GM21381 (cell line): ENCODE data around the gene LEMD3.

Experiments
- ATAC-seq: cut with Tn5 transposase; IDR thresholded peaks from one replicate; pipeline ENCODE4 v1.9.1; 2021; ENCODE audit warnings: mild to moderate bottlenecking, moderate library complexity; ENCODE audit not compliant: unreplicated experiment

Gene LEMD3

DNA sequence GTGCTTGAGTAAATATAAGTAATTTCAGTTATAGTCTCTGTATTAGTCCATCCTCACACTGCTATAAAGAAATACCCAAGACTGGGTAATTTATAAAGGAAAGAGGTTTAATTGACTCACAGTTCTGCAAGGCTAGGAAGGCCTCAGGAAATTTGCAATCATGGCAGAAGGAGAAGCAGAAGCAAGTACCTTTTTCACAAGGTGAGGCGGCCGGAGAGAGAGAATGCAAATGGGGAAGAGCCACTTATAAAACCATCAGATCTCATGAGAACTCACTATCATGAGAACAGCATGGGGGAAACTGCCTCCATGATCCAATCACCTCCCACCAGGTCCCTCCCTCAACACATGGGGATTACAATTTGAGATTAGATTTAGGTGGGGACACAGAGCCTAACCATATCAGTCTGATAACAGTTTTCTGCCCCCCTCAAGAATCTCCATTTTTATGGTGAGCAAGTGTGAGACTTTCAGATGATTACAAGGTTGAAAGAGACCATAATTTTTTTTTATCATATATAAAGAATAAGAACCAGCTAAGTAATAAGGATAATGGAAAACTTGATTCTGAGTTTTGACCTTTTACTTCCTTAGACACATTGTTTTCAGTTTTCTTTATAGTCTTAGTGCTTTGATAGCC lies 35.6 kb downstream of the LEMD3 start:
- no peak for ATAC-seq

DNA sequence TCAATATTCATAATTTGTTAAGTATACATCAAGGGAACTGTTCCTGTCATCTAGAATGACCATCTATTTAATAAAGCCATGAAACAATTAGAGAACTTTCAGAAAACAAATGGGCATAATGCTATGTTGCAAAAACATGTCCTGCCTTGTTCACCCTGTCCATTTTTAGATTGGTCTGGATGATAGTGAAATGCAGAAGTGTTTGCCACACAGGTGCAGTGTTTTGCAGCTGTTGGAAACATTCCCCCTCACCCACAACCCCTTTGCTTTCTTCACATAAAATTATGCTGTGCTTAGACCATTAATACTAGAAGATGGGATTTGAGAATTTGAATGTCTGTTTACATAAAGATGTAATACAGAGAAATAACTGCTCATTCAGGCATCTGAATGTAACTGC lies 36.5 kb downstream of the LEMD3 start:
- ATAC-seq: peak; percentile 53

DNA sequence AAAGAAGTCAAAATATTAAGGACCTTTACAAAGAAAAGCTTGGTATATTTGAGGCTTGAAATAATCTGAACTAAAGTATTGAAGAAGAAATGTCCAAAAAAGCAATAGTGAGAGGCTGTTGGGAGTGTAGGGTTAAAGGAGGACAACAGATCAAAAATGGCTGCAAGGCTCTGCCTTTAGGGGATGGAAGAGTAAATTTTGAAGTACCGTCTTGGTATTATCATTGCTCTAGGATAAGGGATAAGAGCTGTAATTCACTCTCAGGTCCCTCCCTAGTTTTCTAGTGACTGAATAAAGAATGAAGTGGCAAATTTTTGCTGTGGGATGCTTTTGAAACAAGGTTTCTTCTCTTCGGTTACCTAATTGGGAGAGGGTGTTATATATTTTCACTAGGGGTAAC lies 38.7 kb downstream of the LEMD3 start:
- no peak for ATAC-seq

DNA sequence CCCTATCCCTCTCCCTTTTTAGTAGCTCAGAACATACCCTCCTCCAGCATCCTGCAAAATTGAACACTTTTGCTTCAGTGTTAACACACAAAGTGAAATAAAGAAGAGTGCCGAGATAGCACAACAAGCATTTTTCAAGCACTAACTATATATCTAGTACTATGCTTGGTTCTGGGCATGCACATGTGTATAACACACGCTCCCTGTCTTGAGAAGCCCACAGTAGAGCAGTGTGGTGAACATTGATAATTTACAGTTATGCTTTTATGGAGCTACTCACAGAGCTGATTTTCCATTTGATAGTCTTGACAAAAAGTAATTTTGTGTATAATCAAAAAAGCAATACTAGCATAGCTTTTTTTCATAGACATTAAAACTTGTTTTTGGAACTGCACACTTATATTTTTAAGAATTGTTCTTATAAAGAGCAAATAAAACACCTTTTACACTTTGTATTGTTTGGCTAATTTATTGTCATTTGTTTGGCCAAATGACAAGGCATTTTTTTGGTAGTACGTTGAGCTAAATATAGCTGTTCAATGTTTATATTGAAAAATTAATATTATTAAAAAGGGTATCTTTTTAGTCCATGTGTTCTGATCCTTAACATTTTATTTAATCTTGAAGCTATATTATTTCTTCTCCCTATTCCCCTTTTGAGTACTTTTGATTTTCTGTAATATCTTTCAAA lies 39.7 kb downstream of the LEMD3 start:
- ATAC-seq: no peak

DNA sequence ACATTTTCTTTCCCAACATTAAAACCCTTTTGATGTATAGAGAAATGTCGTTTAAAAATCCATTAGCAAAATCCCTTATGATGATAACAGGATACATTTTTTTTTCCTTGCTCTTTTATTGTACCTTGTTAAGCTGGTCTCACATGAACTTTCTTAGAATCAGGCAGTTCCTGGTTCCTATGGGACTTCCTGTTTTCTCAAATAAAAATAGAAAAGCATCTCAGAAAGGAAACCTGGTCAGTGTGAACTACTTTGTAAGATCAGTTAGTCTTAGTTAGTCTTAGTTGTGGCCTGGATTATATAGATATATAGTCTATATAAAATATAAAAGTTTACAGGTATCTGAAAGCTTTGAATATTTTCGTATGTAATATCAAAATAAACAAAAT lies 40.3 kb downstream of the LEMD3 start:
- ATAC-seq: peak; percentile 76

- ATAC-seq: no peak
These were observed 47.7 kb downstream of the LEMD3 start for GRCh38 chr12:65217086-65217485.

DNA sequence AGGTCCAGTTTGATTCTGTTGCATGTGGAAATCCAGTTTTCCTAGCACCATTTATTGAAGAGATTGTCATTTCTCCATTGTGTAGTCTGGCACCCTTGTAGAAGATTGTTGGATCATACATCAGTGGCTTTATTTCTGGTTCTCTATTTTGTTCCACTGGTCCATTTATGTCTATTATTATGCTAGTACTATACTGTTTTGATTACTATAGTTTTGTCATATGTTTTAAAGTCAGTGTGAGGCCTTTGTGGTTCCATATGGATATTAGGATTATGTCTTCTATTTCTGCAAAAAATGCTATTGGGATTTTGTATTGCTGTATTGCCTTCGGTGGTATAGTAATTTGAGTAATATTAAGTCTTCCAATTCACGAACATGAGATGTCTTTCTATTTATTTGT lies 51.4 kb downstream of the LEMD3 start:
- ATAC-seq: no peak

GRCh38 chr12:65229441-65229840 lies 60.1 kb downstream of the LEMD3 start:
- no peak for ATAC-seq

- ATAC-seq: no peak
These were observed 63.2 kb downstream of the LEMD3 start for GRCh38 chr12:65232476-65233077.

DNA sequence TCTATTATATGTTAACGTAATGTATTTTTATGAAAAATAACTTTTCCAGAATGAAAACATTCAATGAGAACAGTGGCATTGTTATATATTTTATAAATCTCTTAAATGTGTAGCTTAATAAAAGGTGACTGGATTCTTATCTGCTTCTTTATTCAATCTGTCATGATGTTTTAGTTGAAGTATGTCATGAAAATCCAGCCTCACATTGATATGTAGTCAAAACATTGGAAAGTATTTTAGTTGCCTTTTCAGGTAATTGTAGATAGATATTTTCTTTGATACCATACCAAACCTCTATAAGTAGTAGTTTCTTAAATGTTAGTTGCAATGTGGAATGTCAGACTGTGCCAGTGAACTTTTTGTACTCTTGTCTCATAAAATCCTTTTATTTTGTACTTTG lies 67.8 kb downstream of the LEMD3 start:
- ATAC-seq: no peak

- no peak for ATAC-seq
These were observed 69.2 kb downstream of the LEMD3 start for GRCh38 chr12:65238609-65239008.

DNA sequence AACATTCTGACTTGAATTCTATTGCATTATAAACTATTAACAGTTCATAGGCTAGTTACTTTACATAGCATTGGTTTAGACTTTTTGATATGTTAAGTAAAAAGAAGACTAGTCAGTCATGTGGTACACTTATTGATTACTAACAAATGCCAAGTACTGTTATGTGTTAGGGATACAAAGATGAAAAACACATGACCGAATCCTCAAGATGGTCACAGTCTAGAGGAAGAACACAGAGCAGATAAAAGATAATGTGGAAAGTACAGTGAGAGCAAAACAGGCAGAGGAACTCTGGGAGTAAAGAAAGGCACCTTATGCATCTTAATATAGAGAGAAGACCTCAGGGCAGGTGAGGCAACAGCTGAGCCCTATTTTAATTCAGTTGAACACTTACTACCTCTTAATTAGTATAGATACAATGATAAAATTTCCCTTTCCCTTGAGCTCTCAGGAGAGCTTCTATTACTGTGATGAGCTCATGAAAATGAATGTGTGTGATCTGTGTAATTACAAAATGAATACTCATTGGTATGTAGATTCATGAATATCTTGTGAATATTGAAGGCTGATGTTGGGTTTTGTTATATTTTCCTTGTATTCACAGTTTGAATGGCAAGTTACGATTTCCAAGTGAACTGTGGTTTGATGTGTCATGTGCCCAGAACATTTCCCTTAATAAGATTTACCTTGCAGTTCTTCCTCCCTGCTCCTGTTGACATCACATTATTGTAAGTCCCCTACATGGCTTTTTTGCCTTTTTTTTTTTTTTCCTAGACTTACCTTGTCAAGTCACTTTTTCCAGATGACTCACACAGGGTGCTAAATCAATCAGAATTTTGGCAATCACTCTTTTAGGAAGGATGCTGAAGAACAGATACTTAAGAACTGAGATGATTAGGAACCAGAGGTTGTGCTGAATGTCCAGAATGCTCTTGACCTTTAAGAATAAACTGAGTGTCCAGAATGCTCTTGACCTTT lies 79.6 kb downstream of the LEMD3 start:
- no peak for ATAC-seq

GRCh38 chr12:65252515-65252914 lies 83.1 kb downstream of the LEMD3 start:
- ATAC-seq: no peak

DNA sequence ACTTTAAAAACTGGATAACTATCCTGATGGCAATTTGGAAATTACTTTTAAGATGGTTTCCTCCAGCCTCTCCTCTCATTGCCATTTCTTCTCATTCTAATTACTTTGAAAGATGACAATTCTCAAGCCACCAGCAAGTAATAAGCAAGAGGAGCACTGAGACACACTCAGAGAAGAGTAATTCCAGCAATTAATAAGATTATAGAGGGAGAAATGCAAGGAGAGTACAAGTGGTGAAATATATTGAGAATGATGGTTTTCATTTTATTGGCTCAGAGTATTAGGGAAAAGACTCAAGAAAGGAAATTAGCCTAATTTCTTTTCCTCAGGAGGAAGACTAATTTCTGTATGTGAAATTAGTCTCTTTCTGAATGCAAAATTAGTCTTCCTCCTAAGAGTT lies 88.6 kb downstream of the LEMD3 start:
- no peak for ATAC-seq

GRCh38 chr12:65259501-65259900 lies 90.1 kb downstream of the LEMD3 start:
- no peak for ATAC-seq

- ATAC-seq: no peak
These were observed 94.4 kb downstream of the LEMD3 start for GRCh38 chr12:65263777-65264176.

DNA sequence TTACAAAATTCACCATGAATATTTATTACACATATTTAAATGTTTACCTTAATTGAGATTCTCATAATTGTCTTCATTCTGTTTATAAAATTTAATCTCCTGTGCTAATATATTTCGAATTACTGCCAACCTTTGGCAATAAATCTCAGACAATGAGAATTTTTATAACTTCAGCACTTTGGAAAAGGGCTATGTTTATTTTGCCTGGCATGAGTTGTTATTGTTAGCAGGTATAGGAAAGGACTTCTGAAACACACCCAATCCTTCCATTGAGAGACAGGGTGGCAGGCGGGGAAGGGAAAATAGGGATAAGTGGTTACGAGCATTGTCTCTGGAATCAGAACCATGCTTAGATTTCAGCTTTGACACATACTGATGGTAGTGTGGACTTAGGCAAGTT lies 97.0 kb downstream of the LEMD3 start:
- ATAC-seq: no peak

DNA sequence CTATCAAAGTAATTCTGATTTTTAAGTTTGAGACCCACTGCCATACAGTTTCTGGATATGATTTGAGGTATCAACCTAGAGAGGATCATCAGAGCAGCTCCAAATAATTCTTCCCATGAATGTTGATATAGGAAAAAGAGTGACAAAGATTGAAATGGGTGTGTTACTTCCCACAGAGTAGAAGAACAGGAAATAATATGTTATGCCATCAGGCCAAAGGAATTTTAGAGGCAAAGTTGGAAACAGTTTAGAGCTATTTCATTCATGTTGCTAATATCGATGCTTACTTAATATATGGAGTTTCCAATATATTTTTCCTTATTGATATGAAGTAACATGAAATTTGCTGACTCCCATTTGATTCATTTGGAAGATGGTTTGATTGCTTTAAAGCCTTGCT lies 100.2 kb downstream of the LEMD3 start:
- no peak for ATAC-seq

DNA sequence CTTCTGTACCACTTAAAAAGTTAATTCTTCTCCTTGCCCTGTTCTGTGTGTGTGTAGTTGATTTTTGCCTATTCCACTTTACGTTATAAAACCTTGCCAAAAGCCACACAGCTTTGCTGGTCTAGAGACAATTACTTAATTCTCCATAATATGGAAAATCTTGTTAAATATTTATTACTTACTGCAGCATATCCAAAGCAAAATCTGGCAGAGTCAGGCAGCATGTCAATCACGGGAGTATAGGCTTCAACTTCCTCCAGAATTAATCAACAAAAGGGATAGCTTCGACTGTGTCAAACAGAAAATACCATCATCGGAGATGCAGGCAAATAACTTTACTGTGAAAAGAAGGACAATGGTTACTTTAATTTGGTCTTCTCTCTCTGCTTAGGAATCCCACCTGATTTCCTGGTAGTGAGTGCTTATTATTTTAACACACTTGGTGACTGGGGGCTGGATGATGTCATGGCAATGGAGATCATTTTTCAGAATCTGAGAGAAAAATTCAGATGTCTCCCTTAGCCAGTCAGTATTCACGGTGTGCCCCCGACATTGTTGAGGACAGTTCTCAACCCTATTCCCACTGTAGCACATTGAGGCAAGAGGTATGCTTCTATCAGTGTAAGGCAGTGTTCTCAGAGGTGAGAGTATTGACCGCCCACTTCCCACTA lies 105.4 kb downstream of the LEMD3 start:
- no peak for ATAC-seq

DNA sequence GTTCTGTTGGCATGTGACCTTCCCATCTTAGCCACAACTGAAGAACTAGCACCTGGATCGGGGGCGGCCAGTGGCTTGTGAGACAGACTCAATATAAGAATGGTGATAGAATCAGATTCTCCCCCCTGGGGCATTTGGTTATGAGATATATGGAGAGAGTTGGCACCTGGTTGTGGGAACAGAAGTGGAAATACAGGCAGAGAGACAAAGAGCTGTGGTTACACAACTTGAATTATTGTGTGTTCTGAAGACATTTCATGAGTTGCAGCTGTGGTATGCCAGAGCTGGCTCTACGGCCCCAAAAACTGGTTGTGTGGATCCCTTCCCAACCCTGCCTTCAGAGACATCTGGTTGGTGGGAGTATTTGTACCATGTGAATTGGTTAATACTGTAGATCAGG lies 106.2 kb downstream of the LEMD3 start:
- ATAC-seq: no peak
